Trophoblast cell (in vitro differentiated cells and primary cell): ENCODE results near the gene STPG4.

Experiments
- DNase-seq, 2 donors: peaks; one replicate each; pipeline ENCODE4 v3.0.0-alpha.2; 2016
- H2AFZ ChIP-seq: 2 replicates; pipeline ENCODE4 v1.6.1; 2013; ENCODE audit warnings: low read length, moderate library complexity, mild to moderate bottlenecking; ENCODE audit not compliant: insufficient read depth, poor library complexity
- H2AK5ac ChIP-seq: 2 replicates; pipeline ENCODE4 v1.6.1; 2013; ENCODE audit warnings: mild to moderate bottlenecking, low read length
- H2BK120ac ChIP-seq: 2 replicates; pipeline ENCODE4 v1.6.1; 2013; ENCODE audit warnings: low read length, mild to moderate bottlenecking, moderate library complexity; ENCODE audit not compliant: insufficient read depth, poor library complexity
- H2BK12ac ChIP-seq: 2 replicates; pipeline ENCODE4 v1.6.1; 2013; ENCODE audit warnings: mild to moderate bottlenecking, low read length, moderate library complexity
- H2BK5ac ChIP-seq: 2 replicates; pipeline ENCODE4 v1.6.1; 2013; ENCODE audit warnings: low read length, low read depth, moderate library complexity, mild to moderate bottlenecking; ENCODE audit not compliant: poor library complexity
- H3K14ac ChIP-seq: 2 replicates; pipeline ENCODE4 v1.6.1; 2013; ENCODE audit warnings: mild to moderate bottlenecking, low read length
- H3K18ac ChIP-seq: 2 replicates; pipeline ENCODE4 v1.6.1; 2013; ENCODE audit warnings: mild to moderate bottlenecking, low read length
- H3K23ac ChIP-seq: 2 replicates; pipeline ENCODE4 v1.6.1; 2013; ENCODE audit warnings: low read length
- H3K27ac ChIP-seq: 2 replicates; pipeline ENCODE4 v1.5.1; 2013; ENCODE audit warnings: low read depth, mild to moderate bottlenecking, inconsistent platforms, low read length, moderate library complexity
- H3K27me3 ChIP-seq: 2 replicates; pipeline ENCODE4 v1.6.1; 2013; ENCODE audit warnings: inconsistent platforms, mild to moderate bottlenecking, low read length, moderate library complexity; ENCODE audit not compliant: insufficient read depth
- H3K36me3 ChIP-seq, 2 experiments: 1 replicate in 1 of 2; 2 replicates in 1 of 2; pipeline ENCODE4 v1.6.1; 2013; ENCODE audit warnings: low read length in 2 of 2, mild to moderate bottlenecking in 2 of 2, moderate library complexity in 1 of 2; ENCODE audit not compliant: insufficient read depth in 2 of 2, control insufficient read depth in 1 of 2
- H3K4ac ChIP-seq: 2 replicates; pipeline ENCODE4 v1.6.1; 2013; ENCODE audit warnings: low read depth, mild to moderate bottlenecking, low read length, moderate library complexity
- H3K4me1 ChIP-seq, 2 experiments: 1 replicate in 1 of 2; 2 replicates in 1 of 2; pipeline ENCODE4 v1.6.1; 2013; ENCODE audit warnings: low read length in 2 of 2, mild to moderate bottlenecking in 2 of 2, moderate library complexity in 1 of 2; ENCODE audit not compliant: insufficient read depth in 2 of 2, control insufficient read depth in 1 of 2
- H3K4me2 ChIP-seq: 2 replicates; pipeline ENCODE4 v1.6.1; 2013; ENCODE audit warnings: inconsistent platforms, mild to moderate bottlenecking, low read length, moderate library complexity
- H3K4me3 ChIP-seq: 2 replicates; pipeline ENCODE4 v1.5.1; 2013; ENCODE audit warnings: mild to moderate bottlenecking, low read depth, low read length, inconsistent platforms
- H3K79me1 ChIP-seq: one replicate; pipeline ENCODE4 v1.6.1; 2013; ENCODE audit warnings: low read length
- H3K79me2 ChIP-seq: 2 replicates; pipeline ENCODE4 v1.6.1; 2013; ENCODE audit warnings: low read length, mild to moderate bottlenecking; ENCODE audit not compliant: control insufficient read depth, insufficient read depth, poor library complexity
- H3K9ac ChIP-seq: 2 replicates; pipeline ENCODE4 v1.6.1; 2013; ENCODE audit warnings: mild to moderate bottlenecking, low read length
- H3K9me3 ChIP-seq: 2 replicates; pipeline ENCODE4 v1.6.1; 2013; ENCODE audit warnings: low read depth, mild to moderate bottlenecking, control low read depth, inconsistent platforms, low read length; ENCODE audit not compliant: insufficient read depth
- H4K12ac ChIP-seq: 2 replicates; pipeline ENCODE4 v1.6.1; 2013; ENCODE audit warnings: low read depth, mild to moderate bottlenecking, low read length, moderate library complexity
- H4K8ac ChIP-seq: 2 replicates; pipeline ENCODE4 v1.6.1; 2013; ENCODE audit warnings: low read depth, mild to moderate bottlenecking, low read length, moderate library complexity
- H4K91ac ChIP-seq: one replicate; pipeline ENCODE4 v1.6.1; 2013; ENCODE audit warnings: low read depth, mild to moderate bottlenecking, low read length, moderate library complexity
- WGBS: extraction: QIAGEN DNeasy Blood & Tissue Kit; methylation state at CpG from one replicate; pipeline ENCODE4 v1.1.7; 2013; ENCODE audit warnings: missing lambda C conversion rate; ENCODE audit not compliant: insufficient read length, insufficient coverage; ENCODE audit errors: extremely low coverage; 5-methylcytosine and 5-hydroxymethylcytosine counted together

The STPG4 gene

GRCh38 chr2:47041063-47041462, 114.0 kb downstream of the STPG4 start:
- Histone ChIP-seq H3K18ac (peak overlapping the region; percentile 5), H4K8ac (no peak overlapping the region), H3K36me3 (peaks cover 25 to 40% of the 10 kb centered on the region in 2 experiments), H2AK5ac (no peak overlapping the region), H3K79me1 (peaks cover 21% of the 10 kb centered on the region), H3K4ac (no peak overlapping the region), H3K4me1 (peaks cover 27 to 33% of the 10 kb centered on the region in 2 experiments), H3K23ac (no peak overlapping the region), H2BK12ac (no peak overlapping the region), H2AFZ (no peak overlapping the region), H2BK5ac (no peak overlapping the region), H3K9ac (no peak overlapping the region), H3K79me2 (peaks cover 2% of the 10 kb centered on the region), H3K4me2 (no peak overlapping the region), H3K9me3 (peaks cover 9% of the 10 kb centered on the region), H4K12ac (no peak overlapping the region), H3K27ac (peak overlapping the region; percentile 43), H3K14ac (peak overlapping the region; percentile 0), H2BK120ac (peak overlapping the region; percentile 19), H3K4me3 (no peak overlapping the region), H3K27me3 (no peaks in the 10 kb centered on the region), H4K91ac (peak overlapping the region; percentile 7)
- no CpG with 5 or more reads among the region's 8 CpGs for WGBS
- no peak for DNase-seq

- Histone ChIP-seq H3K36me3 (peaks cover 23 to 36% of the 10 kb centered on the region in 2 experiments), H2BK5ac (no peak overlapping the region), H3K9me3 (peaks cover 5% of the 10 kb centered on the region), H2BK12ac (no peak overlapping the region), H2AK5ac (no peak overlapping the region), H3K79me2 (peaks cover 3% of the 10 kb centered on the region), H3K14ac (peak overlapping the region; percentile 0), H3K4me1 (peaks cover 31 to 38% of the 10 kb centered on the region in 2 experiments), H4K12ac (no peak overlapping the region), H3K4me3 (no peak overlapping the region), H3K9ac (no peak overlapping the region), H2AFZ (no peak overlapping the region), H3K79me1 (peaks cover 26% of the 10 kb centered on the region), H3K27me3 (no peaks in the 10 kb centered on the region), H3K27ac (peak overlapping the region; percentile 43), H3K4me2 (no peak overlapping the region), H3K4ac (no peak overlapping the region), H2BK120ac (peak overlapping the region; percentile 19), H4K91ac (peak overlapping the region; percentile 7), H3K18ac (peak overlapping the region; percentile 5), H3K23ac (no peak overlapping the region), H4K8ac (no peak overlapping the region)
- WGBS: no CpG with 5 or more reads among the region's 10 CpGs
- DNase-seq: no peak
Measured at GRCh38 chr2:47040651-47041050, 114.5 kb downstream of the STPG4 start.

GRCh38 chr2:47039913-47040562, 115.1 kb downstream of the STPG4 start:
- H2AFZ ChIP-seq: no peak overlapping the region
- H3K14ac ChIP-seq: peak overlapping the region; percentile 6
- H3K9ac ChIP-seq: no peak overlapping the region
- no peak overlapping the region for H2BK5ac ChIP-seq
- no peak overlapping the region for H4K12ac ChIP-seq
- peaks cover 20 to 31% of the 10 kb centered on the region in 2 experiments for H3K36me3 ChIP-seq
- peaks cover 32% of the 10 kb centered on the region for H3K79me1 ChIP-seq
- peak overlapping the region; percentile 19 for H2BK12ac ChIP-seq
- H4K8ac ChIP-seq: no peak overlapping the region
- peaks cover 8% of the 10 kb centered on the region for H3K79me2 ChIP-seq
- peaks cover 4% of the 10 kb centered on the region for H3K9me3 ChIP-seq
- peak overlapping the region; percentile 70 for H2AK5ac ChIP-seq
- no peak overlapping the region for H3K4ac ChIP-seq
- no peak overlapping the region for H2BK120ac ChIP-seq
- H3K18ac ChIP-seq: peak overlapping the region; percentile 9
- no peak overlapping the region for H3K27ac ChIP-seq
- H3K4me2 ChIP-seq: no peak overlapping the region
- H3K27me3 ChIP-seq: no peaks in the 10 kb centered on the region
- H3K23ac ChIP-seq: no peak overlapping the region
- DNase-seq: no peak
- no CpG with 5 or more reads among the region's 17 CpGs for WGBS
- no peak overlapping the region for H3K4me3 ChIP-seq
- no peak overlapping the region for H4K91ac ChIP-seq
- peaks cover 37 to 44% of the 10 kb centered on the region in 2 experiments for H3K4me1 ChIP-seq

GRCh38 chr2:47039489-47039870, 115.6 kb downstream of the STPG4 start:
- Histone ChIP-seq H4K12ac (no peak overlapping the region), H3K79me1 (peaks cover 37% of the 10 kb centered on the region), H3K4me3 (no peak overlapping the region), H4K91ac (no peak overlapping the region), H2BK12ac (no peak overlapping the region), H3K14ac (no peak overlapping the region), H3K23ac (no peak overlapping the region), H3K18ac (no peak overlapping the region), H4K8ac (no peak overlapping the region), H3K9ac (no peak overlapping the region), H2BK5ac (no peak overlapping the region), H3K27me3 (no peaks in the 10 kb centered on the region), H3K36me3 (peaks cover 16 to 27% of the 10 kb centered on the region in 2 experiments), H3K9me3 (peaks cover 4% of the 10 kb centered on the region), H2BK120ac (no peak overlapping the region), H3K79me2 (peaks cover 8% of the 10 kb centered on the region), H2AK5ac (no peak overlapping the region), H2AFZ (no peak overlapping the region), H3K27ac (no peak overlapping the region), H3K4me1 (peaks cover 43 to 49% of the 10 kb centered on the region in 2 experiments), H3K4ac (no peak overlapping the region), H3K4me2 (no peak overlapping the region)
- no CpG with 5 or more reads among the region's 2 CpGs for WGBS
- no peak for DNase-seq
